Mucosa of descending colon (tissue), 3 donors: ENCODE results near the gene PLXNA2. TPM values are rescaled to one million over a fixed set of nuclear protein-coding genes. Genes with fewer than 3 reads are reported as not detected.

Experiments
- ATAC-seq: fragments of 200-7000 bp; cut with Tn5 transposase; one replicate; pipeline ENCODE4 v1.9.1; 2020; ENCODE audit warnings: mild to moderate bottlenecking, moderate library complexity
- DNase-seq, 3 donors: peaks; one replicate each; pipeline ENCODE4 v3.0.0-alpha.2; 2020
- H3K36me3 ChIP-seq: fragments of 200-600 bp; one replicate; pipeline ENCODE4 v1.8.0; 2021; ENCODE audit warnings: low read depth, mild to moderate bottlenecking
- H3K4me1 ChIP-seq: fragments of 200-600 bp; one replicate; pipeline ENCODE4 v1.8.0; 2021; ENCODE audit warnings: low read depth, mild to moderate bottlenecking
- H3K4me3 ChIP-seq: fragments of 200-600 bp; one replicate; pipeline ENCODE4 v1.8.0; 2021; ENCODE audit warnings: mild to moderate bottlenecking
- H3K9me3 ChIP-seq: fragments of 200-600 bp; one replicate; pipeline ENCODE4 v1.8.0; 2021; ENCODE audit warnings: mild to moderate bottlenecking
- CTCF ChIP-seq: fragments of 200-600 bp; IDR thresholded peaks from one replicate; pipeline ENCODE4 v1.8.0; 2022; ENCODE audit warnings: antibody characterized with exemption, mild to moderate bottlenecking
- intact Hi-C, 2 donors: fragments of 100-400 bp; cut with DNase I in 1 of 2; cut with micrococcal nuclease in 1 of 2; formaldehyde crosslinking; loops; one replicate each; pipeline versions ENCODE4 v1.11.0 to v1.11.1; 2022; cut with DNase I, micrococcal nuclease
- total RNA-seq, 3 donors: library from RNA; stranded (reverse); fragmentation: NEBNext Ultra II Directional in 2 of 3; extraction: Animal tissue kit (Norgen Biotek cat#: 25700) in 2 of 3; gene quantifications; one replicate each; pipeline versions ENCODE4 v1.2.1 to v1.2.4, GENCODE V29; 2021 to 2023
- donor health status: DM: no; HTN: no; CAD: no; lungs with moderate emphysema.
- donor health status: DM: no; HTN: no; CAD: no.
- donor health status: DM: no; HTN: yes; CAD: no.

The PLXNA2 gene
- total RNA-seq, 3 donors from 2014 or later: 65.5 to 127 (median 70.6) TPM

- intact Hi-C loops: no loop called here
- no peak overlapping the region for H3K4me3 ChIP-seq
- ATAC-seq (peak; percentile 50), DNase-seq (no peak)
- no peaks in the 10 kb centered on the region for H3K36me3 ChIP-seq
- no peak for TF ChIP-seq CTCF
- peaks cover 2% of the 10 kb centered on the region for H3K4me1 ChIP-seq
- no peaks in the 10 kb centered on the region for H3K9me3 ChIP-seq
These were observed 136.6 kb downstream of the PLXNA2 start for GRCh38 chr1:208107425-208108212.

- no peak for ATAC-seq
- Histone ChIP-seq H3K4me1 (peaks cover 8% of the 10 kb centered on the region), H3K36me3 (no peaks in the 10 kb centered on the region), H3K4me3 (no peak overlapping the region), H3K9me3 (no peaks in the 10 kb centered on the region)
- no peak for TF ChIP-seq CTCF
- DNase-seq: no peak
- intact Hi-C loops: no loop called here
These were observed 138.0 kb downstream of the PLXNA2 start for GRCh38 chr1:208106218-208106617.

GRCh38 chr1:208105756-208106155 is 138.4 kb downstream of the PLXNA2 start:
- no peaks in the 10 kb centered on the region for H3K9me3 ChIP-seq
- H3K36me3 ChIP-seq: no peaks in the 10 kb centered on the region
- H3K4me3 ChIP-seq: no peak overlapping the region
- DNase-seq (no peak), ATAC-seq (no peak)
- H3K4me1 ChIP-seq: peaks cover 8% of the 10 kb centered on the region
- intact Hi-C loops: no loop called here
- TF ChIP-seq CTCF: no peak

GRCh38 chr1:208103597-208104513 is 140.3 kb downstream of the PLXNA2 start:
- TF ChIP-seq CTCF: no peak
- H3K9me3 ChIP-seq: no peaks in the 10 kb centered on the region
- no peak overlapping the region for H3K4me3 ChIP-seq
- no peak for DNase-seq
- intact Hi-C loops: loop anchor here in 1 of 2 donors (5.0 kb wide), 1 partner anchor 97 kb away; no protein-coding TSS in a partner anchor
- H3K36me3 ChIP-seq: no peaks in the 10 kb centered on the region
- no peak for ATAC-seq
- peaks cover 8% of the 10 kb centered on the region for H3K4me1 ChIP-seq

GRCh38 chr1:208101661-208102431 is 142.3 kb downstream of the PLXNA2 start:
- ATAC-seq (peak; percentile 94), DNase-seq (peak; percentile 75 to 84 (median 80))
- Histone ChIP-seq H3K9me3 (no peaks in the 10 kb centered on the region), H3K4me1 (peaks cover 8% of the 10 kb centered on the region), H3K4me3 (no peak overlapping the region), H3K36me3 (no peaks in the 10 kb centered on the region)
- no peak for TF ChIP-seq CTCF
- intact Hi-C loops: loop anchor here in 1 of 2 donors (5.0 kb wide), 1 partner anchor 95 kb away; no protein-coding TSS in a partner anchor
